Ishikawa (cell line): ENCODE results near the gene SLC36A1.

Source experiments
- CEBPB ChIP-seq: IDR thresholded peaks from 2 replicates; pipeline ENCODE4 v1.6.1; 2012
- EGR1 ChIP-seq: IDR thresholded peaks from 2 replicates; pipeline ENCODE4 v1.6.1; 2012
- EP300 ChIP-seq: IDR thresholded peaks from 2 replicates; pipeline ENCODE4 v1.6.1; 2012; ENCODE audit warnings: borderline replicate concordance
- FOXM1 ChIP-seq: IDR thresholded peaks from 2 replicates; pipeline ENCODE4 v1.6.1; 2012; ENCODE audit warnings: low read depth, borderline replicate concordance
- NFIC ChIP-seq: IDR thresholded peaks from 2 replicates; pipeline ENCODE4 v1.6.1; 2012
- RAD21 ChIP-seq: IDR thresholded peaks from 2 replicates; pipeline ENCODE4 v1.6.1; 2012; ENCODE audit warnings: low read depth
- TAF1 ChIP-seq: IDR thresholded peaks from 2 replicates; pipeline ENCODE4 v1.6.1; 2012; ENCODE audit warnings: low read depth, mild to moderate bottlenecking
- TEAD4 ChIP-seq: IDR thresholded peaks from 2 replicates; pipeline ENCODE4 v1.6.1; 2012
- TF ChIP-seq, protein P1 (sequence below): IDR thresholded peaks from 2 replicates; pipeline ENCODE4 v1.6.1; 2012
- TF ChIP-seq, protein P2 (sequence below): IDR thresholded peaks from 2 replicates; pipeline ENCODE4 v1.6.1; 2012; ENCODE audit warnings: low read depth, mild to moderate bottlenecking

DNA sequence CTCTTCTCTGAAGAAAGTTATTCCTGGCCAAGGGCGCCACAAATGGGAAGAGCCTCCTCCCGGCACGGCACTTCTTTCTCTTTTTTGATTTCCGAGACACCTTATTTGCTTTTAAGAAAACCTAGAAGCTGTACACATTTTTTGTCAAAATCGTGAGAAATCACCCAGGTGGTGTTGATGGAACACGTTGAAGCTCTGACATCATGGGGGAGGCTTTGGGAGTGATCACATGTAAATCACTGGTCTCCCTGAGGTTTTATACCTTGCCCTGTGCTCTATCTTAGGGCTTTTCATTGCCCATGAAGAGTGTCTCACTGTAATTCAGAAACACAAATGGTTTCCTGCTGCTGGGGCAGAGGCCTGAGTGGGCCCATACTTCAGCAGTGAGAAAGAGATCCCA, 27.4 kb downstream of the SLC36A1 start:
- TF ChIP-seq TAF1 (no peak), EGR1 (no peak), CEBPB (no peak), EP300 (no peak), FOXM1 (no peak), RAD21 (no peak), TEAD4 (no peak), NFIC (no peak)
- TF ChIP-seq, protein P1, sequence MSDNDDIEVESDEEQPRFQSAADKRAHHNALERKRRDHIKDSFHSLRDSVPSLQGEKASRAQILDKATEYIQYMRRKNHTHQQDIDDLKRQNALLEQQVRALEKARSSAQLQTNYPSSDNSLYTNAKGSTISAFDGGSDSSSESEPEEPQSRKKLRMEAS, result no peak
- TF ChIP-seq, protein P2, sequence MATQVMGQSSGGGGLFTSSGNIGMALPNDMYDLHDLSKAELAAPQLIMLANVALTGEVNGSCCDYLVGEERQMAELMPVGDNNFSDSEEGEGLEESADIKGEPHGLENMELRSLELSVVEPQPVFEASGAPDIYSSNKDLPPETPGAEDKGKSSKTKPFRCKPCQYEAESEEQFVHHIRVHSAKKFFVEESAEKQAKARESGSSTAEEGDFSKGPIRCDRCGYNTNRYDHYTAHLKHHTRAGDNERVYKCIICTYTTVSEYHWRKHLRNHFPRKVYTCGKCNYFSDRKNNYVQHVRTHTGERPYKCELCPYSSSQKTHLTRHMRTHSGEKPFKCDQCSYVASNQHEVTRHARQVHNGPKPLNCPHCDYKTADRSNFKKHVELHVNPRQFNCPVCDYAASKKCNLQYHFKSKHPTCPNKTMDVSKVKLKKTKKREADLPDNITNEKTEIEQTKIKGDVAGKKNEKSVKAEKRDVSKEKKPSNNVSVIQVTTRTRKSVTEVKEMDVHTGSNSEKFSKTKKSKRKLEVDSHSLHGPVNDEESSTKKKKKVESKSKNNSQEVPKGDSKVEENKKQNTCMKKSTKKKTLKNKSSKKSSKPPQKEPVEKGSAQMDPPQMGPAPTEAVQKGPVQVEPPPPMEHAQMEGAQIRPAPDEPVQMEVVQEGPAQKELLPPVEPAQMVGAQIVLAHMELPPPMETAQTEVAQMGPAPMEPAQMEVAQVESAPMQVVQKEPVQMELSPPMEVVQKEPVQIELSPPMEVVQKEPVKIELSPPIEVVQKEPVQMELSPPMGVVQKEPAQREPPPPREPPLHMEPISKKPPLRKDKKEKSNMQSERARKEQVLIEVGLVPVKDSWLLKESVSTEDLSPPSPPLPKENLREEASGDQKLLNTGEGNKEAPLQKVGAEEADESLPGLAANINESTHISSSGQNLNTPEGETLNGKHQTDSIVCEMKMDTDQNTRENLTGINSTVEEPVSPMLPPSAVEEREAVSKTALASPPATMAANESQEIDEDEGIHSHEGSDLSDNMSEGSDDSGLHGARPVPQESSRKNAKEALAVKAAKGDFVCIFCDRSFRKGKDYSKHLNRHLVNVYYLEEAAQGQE, result no peak
